ENCODE data around the gene TXNDC17.

The TXNDC17 gene

GRCh38 chr17:6677158-6677831 is 36.4 kb downstream of the TXNDC17 start:
- TF ChIP-seq EP300 (IDR thresholded peaks at IDR 0.05; ENCODE audit: borderline replicate concordance) = no peak
- TF ChIP-seq TEAD4 (IDR thresholded peaks at IDR 0.05) = no peak
- no peak for TF ChIP-seq TAF1 (IDR thresholded peaks at IDR 0.05; ENCODE audit: low read depth)
- no peak for TF ChIP-seq TCF12 (IDR thresholded peaks at IDR 0.05; ENCODE audit: low read depth)
- TF ChIP-seq EGR1 (IDR thresholded peaks at IDR 0.05) = no peak
- TF ChIP-seq REST (IDR thresholded peaks at IDR 0.05; ENCODE audit: low read depth) = no peak
- TF ChIP-seq NFIC (IDR thresholded peaks at IDR 0.05) = no peak
- no peak for TF ChIP-seq FOXM1 (IDR thresholded peaks at IDR 0.05; ENCODE audit: borderline replicate concordance, low read depth)
- no peak for TF ChIP-seq RAD21 (IDR thresholded peaks at IDR 0.05; ENCODE audit: low read depth)
- no peak for TF ChIP-seq USF1 (IDR thresholded peaks at IDR 0.05)

GRCh38 chr17:6677946-6678345 is 37.1 kb downstream of the TXNDC17 start:
- no peak for TF ChIP-seq NFIC (IDR thresholded peaks at IDR 0.05)
- no peak for TF ChIP-seq CEBPB (IDR thresholded peaks at IDR 0.05)
- no peak for TF ChIP-seq MAX (IDR thresholded peaks at IDR 0.05)
- TF ChIP-seq CREB1 (IDR thresholded peaks at IDR 0.05; ENCODE audit: low read depth) = no peak
- TF ChIP-seq ZBTB7A (IDR thresholded peaks at IDR 0.05; ENCODE audit: low read depth) = no peak
- TF ChIP-seq FOXM1 (IDR thresholded peaks at IDR 0.05; ENCODE audit: borderline replicate concordance, low read depth) = no peak
- TF ChIP-seq RAD21 (IDR thresholded peaks at IDR 0.05; ENCODE audit: low read depth) = no peak
- no peak for TF ChIP-seq EGR1 (IDR thresholded peaks at IDR 0.05)
- TF ChIP-seq TEAD4 (IDR thresholded peaks at IDR 0.05) = no peak
- TF ChIP-seq TAF1 (IDR thresholded peaks at IDR 0.05; ENCODE audit: low read depth) = no peak
- no peak for TF ChIP-seq USF1 (IDR thresholded peaks at IDR 0.05)
- no peak for TF ChIP-seq REST (IDR thresholded peaks at IDR 0.05; ENCODE audit: low read depth)
- TF ChIP-seq TCF12 (IDR thresholded peaks at IDR 0.05; ENCODE audit: low read depth) = no peak
- no peak for TF ChIP-seq YY1 (IDR thresholded peaks at IDR 0.05; ENCODE audit: low read depth)
- TF ChIP-seq EP300 (IDR thresholded peaks at IDR 0.05; ENCODE audit: borderline replicate concordance) = no peak

- TF ChIP-seq TCF12 (IDR thresholded peaks at IDR 0.05; ENCODE audit: low read depth) (no peak), USF1 (IDR thresholded peaks at IDR 0.05) (no peak), NFIC (IDR thresholded peaks at IDR 0.05) (no peak), TEAD4 (IDR thresholded peaks at IDR 0.05) (no peak)
Observed at GRCh38 chr17:6679241-6679640, 38.4 kb downstream of the TXNDC17 start.

GRCh38 chr17:6681176-6681575 is 40.3 kb downstream of the TXNDC17 start:
- TF ChIP-seq RAD21 (IDR thresholded peaks at IDR 0.05; ENCODE audit: low read depth) (no peak), CREB1 (IDR thresholded peaks at IDR 0.05; ENCODE audit: low read depth) (no peak), FOXM1 (IDR thresholded peaks at IDR 0.05; ENCODE audit: borderline replicate concordance, low read depth) (no peak), TCF12 (IDR thresholded peaks at IDR 0.05; ENCODE audit: low read depth) (no peak), NFIC (IDR thresholded peaks at IDR 0.05) (no peak), MAX (IDR thresholded peaks at IDR 0.05) (no peak), EGR1 (IDR thresholded peaks at IDR 0.05) (no peak), USF1 (IDR thresholded peaks at IDR 0.05) (no peak), REST (IDR thresholded peaks at IDR 0.05; ENCODE audit: low read depth) (no peak), ZBTB7A (IDR thresholded peaks at IDR 0.05; ENCODE audit: low read depth) (no peak), YY1 (IDR thresholded peaks at IDR 0.05; ENCODE audit: low read depth) (no peak), TEAD4 (IDR thresholded peaks at IDR 0.05) (no peak), CEBPB (IDR thresholded peaks at IDR 0.05) (no peak), EP300 (IDR thresholded peaks at IDR 0.05; ENCODE audit: borderline replicate concordance) (no peak), TAF1 (IDR thresholded peaks at IDR 0.05; ENCODE audit: low read depth) (no peak)

All from Ishikawa (cell line).